Fibroblast of peridontal ligament (primary cell): ENCODE data around the gene SYCP3.

ENCODE experiments used
- DNase-seq: peaks from one replicate; pipeline ENCODE4 v3.0.0-alpha.2; 2010; ENCODE audit errors: extremely low read depth

SYCP3 gene

DNA sequence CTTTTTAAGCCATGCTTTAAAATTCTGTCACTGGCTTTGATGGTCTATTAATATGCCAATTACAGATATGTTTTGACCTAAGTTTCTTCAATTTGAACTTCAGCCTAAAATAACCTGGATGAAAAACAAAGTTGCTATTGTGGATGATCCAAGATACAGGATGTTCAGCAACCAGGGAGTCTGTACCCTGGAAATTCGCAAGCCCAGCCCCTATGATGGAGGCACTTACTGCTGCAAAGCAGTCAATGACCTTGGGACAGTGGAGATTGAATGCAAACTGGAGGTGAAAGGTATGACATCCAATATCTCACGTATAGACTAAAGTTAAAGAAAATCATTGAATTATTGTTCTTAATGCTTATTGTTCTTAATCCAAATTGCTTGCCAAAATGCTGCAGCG is 59.0 kb downstream of the SYCP3 start:
- no peak for DNase-seq
